Endothelial cell of umbilical vein (primary cell): Measurements from ENCODE around the gene PRDM11. TPM values are rescaled to one million over a fixed set of nuclear protein-coding genes. Genes with fewer than 3 reads are reported as not detected.

Experiments
- BruUV-seq: library from RNA; stranded (reverse); fragments of 400-500 nt; replicated peaks from 2 replicates; lab custom pipeline; 2021; lab: Mats Ljungman, UMichigan
- CTCF ChIA-PET: fragments of 300-600, 350-600 bp; sonication (Branson Sonifier 250); formaldehyde crosslinking; loops from one replicate; lab custom pipeline; 2021; ENCODE audit warnings: antibody characterized with exemption, inconsistent platforms; lab: Charles Lee
- POLR2A ChIA-PET: fragments of 300-600, 350-600 bp; sonication (Branson Sonifier 250); formaldehyde crosslinking; loops from one replicate; lab custom pipeline; 2021; ENCODE audit warnings: antibody characterized with exemption, inconsistent platforms; lab: Charles Lee
- DNase-seq: peaks from one replicate; pipeline ENCODE4 v3.0.0-alpha.2; 2011; ENCODE audit warnings: low read depth, low spot score
- FAIRE-seq: peaks from 2 replicates; lab custom pipeline; 2011; peaks lifted over from hg19 to GRCh38; lab: Jason Lieb, UNC
- H2AFZ ChIP-seq: 2 replicates; pipeline ENCODE4 v1.6.0; 2012; ENCODE audit warnings: low read depth, low read length, control low read depth, inconsistent platforms
- H3K27ac ChIP-seq: 2 replicates; pipeline ENCODE4 v1.5.1; 2011; ENCODE audit warnings: low read depth, mild to moderate bottlenecking, control low read depth, low read length, moderate library complexity; ENCODE audit not compliant: insufficient read depth
- H3K27me3 ChIP-seq, 2 experiments: 2 replicates each; pipeline versions ENCODE4 v1.6.0 to v1.6.1; 2011; ENCODE audit warnings: low read length in 2 of 2, mixed read lengths in 1 of 2; ENCODE audit not compliant: control insufficient read depth in 2 of 2, insufficient read depth in 2 of 2
- H3K36me3 ChIP-seq, 2 experiments: 2 replicates in 1 of 2; 3 replicates in 1 of 2; pipeline ENCODE4 v1.5.1; 2011; ENCODE audit warnings: low read length in 2 of 2, mild to moderate bottlenecking in 1 of 2, moderate library complexity in 1 of 2; ENCODE audit not compliant: control insufficient read depth in 2 of 2, insufficient read depth in 2 of 2; ENCODE audit errors: extremely low read depth in 1 of 2
- H3K4me1 ChIP-seq: 3 replicates; pipeline ENCODE4 v1.5.1; 2011; ENCODE audit warnings: mild to moderate bottlenecking, low read length; ENCODE audit not compliant: control insufficient read depth, insufficient read depth; ENCODE audit errors: extremely low read depth
- H3K4me2 ChIP-seq: 2 replicates; pipeline ENCODE4 v1.6.1; 2011; ENCODE audit warnings: low read length, control low read depth, mixed read lengths; ENCODE audit not compliant: insufficient read depth
- H3K4me3 ChIP-seq, 3 experiments: fragments of 200-600 bp in 1 of 3; sonication (generic), shearing (Covaris generic) in 1 of 3; replicated peaks in 1 of 3; 2 replicates each; pipeline ENCODE4 v1.5.1; 2011 to 2016; ENCODE audit warnings: control low read depth in 3 of 3, low read length in 3 of 3, mild to moderate bottlenecking in 2 of 3, inconsistent platforms in 1 of 3, low read depth in 1 of 3, moderate library complexity in 1 of 3; ENCODE audit not compliant: insufficient read depth in 1 of 3
- H3K79me2 ChIP-seq: 2 replicates; pipeline ENCODE4 v1.6.0; 2012; ENCODE audit warnings: low read length, inconsistent platforms; ENCODE audit not compliant: control insufficient read depth, insufficient read depth
- H3K9ac ChIP-seq: replicated peaks from 2 replicates; pipeline ENCODE3; 2011; ENCODE audit warnings: low read length, control low read depth; ENCODE audit not compliant: insufficient read depth; ENCODE audit errors: extremely low read depth
- H3K9me1 ChIP-seq: replicated peaks from 3 replicates; pipeline ENCODE4 v1.6.0; 2011; ENCODE audit warnings: mild to moderate bottlenecking, low read length; ENCODE audit not compliant: control insufficient read depth, insufficient read depth; ENCODE audit errors: extremely low read depth
- H3K9me3 ChIP-seq: replicated peaks from 2 replicates; pipeline ENCODE4 v1.5.1; 2012; ENCODE audit warnings: low read length, inconsistent platforms; ENCODE audit not compliant: control insufficient read depth, insufficient read depth
- H4K20me1 ChIP-seq: replicated peaks from 2 replicates; pipeline ENCODE3; 2011; ENCODE audit warnings: mild to moderate bottlenecking, low read length; ENCODE audit not compliant: control insufficient read depth, insufficient read depth; ENCODE audit errors: extremely low read depth
- CTCF ChIP-seq, 2 donors: IDR thresholded peaks; 1 replicate in 1 of 2; 2 replicates in 1 of 2; pipeline ENCODE4 v1.5.1; 2011; ENCODE audit warnings: low read length in 2 of 2, mild to moderate bottlenecking in 2 of 2, moderate library complexity in 2 of 2, control low read depth in 1 of 2, inconsistent platforms in 1 of 2, low read depth in 1 of 2; ENCODE audit not compliant: insufficient read depth in 1 of 2; ENCODE audit errors: extremely low read depth in 1 of 2
- EZH2 ChIP-seq: IDR thresholded peaks from 2 replicates; pipeline ENCODE4 v1.6.1; 2012; ENCODE audit warnings: borderline replicate concordance, low read depth, mild to moderate bottlenecking, moderate library complexity, low read length, inconsistent platforms; ENCODE audit not compliant: severe bottlenecking
- FOS ChIP-seq: IDR thresholded peaks from 2 replicates; pipeline ENCODE4 v1.6.1; 2011; ENCODE audit warnings: mild to moderate bottlenecking, low read length, moderate library complexity, borderline replicate concordance; ENCODE audit not compliant: insufficient read depth
- GATA2 ChIP-seq: IDR thresholded peaks from 2 replicates; pipeline ENCODE4 v1.7.0; 2011; ENCODE audit warnings: low read depth, mild to moderate bottlenecking, moderate library complexity, mixed read lengths, low read length; ENCODE audit not compliant: insufficient read length, insufficient read depth
- JUN ChIP-seq: IDR thresholded peaks from 2 replicates; pipeline ENCODE4 v1.6.1; 2011; ENCODE audit warnings: borderline replicate concordance, low read depth; ENCODE audit not compliant: insufficient read length, insufficient read depth
- MAX ChIP-seq: IDR thresholded peaks from 2 replicates; pipeline ENCODE4 v1.6.1; 2011; ENCODE audit not compliant: insufficient read depth, insufficient read length
- MYC ChIP-seq: IDR thresholded peaks from one replicate; pipeline ENCODE4 v1.6.1; 2011; ENCODE audit warnings: mild to moderate bottlenecking, low read depth, low read length
- POLR2A ChIP-seq: IDR thresholded peaks from 2 replicates; pipeline ENCODE4 v1.6.1; 2012; ENCODE audit warnings: low read depth, mild to moderate bottlenecking, control low read depth, low read length
- POLR2AphosphoS5 ChIP-seq: IDR thresholded peaks from 2 replicates; pipeline ENCODE4 v1.6.1; 2012; ENCODE audit warnings: low read depth, mild to moderate bottlenecking, control low read depth, low read length, moderate library complexity; ENCODE audit not compliant: insufficient read depth
- dilution Hi-C: fragments of 300-500 bp; cut with MboI; formaldehyde crosslinking; loops from one replicate; pipeline ENCODE4 v1.15.0; 2019; ENCODE audit warnings: low sequenced_read_pairs; ENCODE audit not compliant: extremely low pct_ligation_motif_present
- intact Hi-C: fragments of 100-400 bp; cut with micrococcal nuclease; formaldehyde crosslinking; loops from one replicate; pipeline ENCODE4 v1.10.0; 2022
- polyA plus RNA-seq, 4 experiments: library from polyadenylated mRNA; depleted of rRNA in 3 of 4; stranded (reverse) in 3 of 4; unstranded in 1 of 4; fragments of >200 nt; gene quantifications; 2 replicates each; pipeline versions ENCODE4 v1.2.1 to v1.2.3, GENCODE V29; 2011 to 2012; ENCODE audit warnings: missing spikeins in 1 of 4
- total RNA-seq: library from RNA; stranded (reverse); gene quantifications from 2 replicates; pipeline ENCODE4 v1.2.3, GENCODE V29; 2021

Gene PRDM11
- total and polyA plus RNA-seq, 2 donors (not counting 3 experiments of a cell fraction or from before 2014, with no cell fraction given), result 6.9 to 14.1 TPM

- no peaks in the 10 kb centered on the region for H3K9me3 ChIP-seq
- ChIA-PET CTCF (no interaction called here), POLR2A (no interaction called here)
- no peak overlapping the region for H2AFZ ChIP-seq
- no peaks in the 10 kb centered on the region for H3K4me1 ChIP-seq
- no peak overlapping the region for H3K4me3 ChIP-seq
- no peak overlapping the region for H3K9ac ChIP-seq
- no peaks in the 10 kb centered on the region for H3K9me1 ChIP-seq
- H3K36me3 ChIP-seq, result peaks cover 0 to 6% of the 10 kb centered on the region in 2 experiments
- no peaks in the 10 kb centered on the region for H3K79me2 ChIP-seq
- no peak overlapping the region for H3K4me2 ChIP-seq
- no TSS peak for BruUV-seq
- no peak for DNase-seq
- intact Hi-C loops, result no loop called here
- TF ChIP-seq EZH2 (no peak), CTCF (IDR thresholded peaks at IDR 0.05; ENCODE audit: extremely low read depth in 1 of 2, insufficient read depth in 1 of 2, low read depth in 1 of 2, low read length in 2 of 2) (no peak), MAX (no peak)
- FAIRE-seq, result no peak
- H4K20me1 ChIP-seq, result no peaks in the 10 kb centered on the region
- dilution Hi-C loops, result no loop called here
- no peak overlapping the region for H3K27ac ChIP-seq
- no peaks in the 10 kb centered on the region for H3K27me3 ChIP-seq
Observed at GRCh38 chr11:45223496-45223895, 77.1 kb downstream of the PRDM11 start.

- intact Hi-C loops, result no loop called here
- BruUV-seq, result no TSS peak
- POLR2A ChIA-PET, result no interaction called here
- H3K79me2 ChIP-seq, result no peaks in the 10 kb centered on the region
- H3K4me3 ChIP-seq, result no peak overlapping the region
- no peaks in the 10 kb centered on the region for H3K4me1 ChIP-seq
- no peak for DNase-seq
- H3K36me3 ChIP-seq, result peaks cover 0 to 6% of the 10 kb centered on the region in 2 experiments
- H3K9me3 ChIP-seq, result no peaks in the 10 kb centered on the region
- no peaks in the 10 kb centered on the region for H3K27me3 ChIP-seq
- CTCF ChIA-PET, result interaction anchor here (1.2 kb wide), 1 partner anchor 9 kb away, joined by 3 read pairs; no protein-coding TSS in a partner anchor
- dilution Hi-C loops, result no loop called here
- TF ChIP-seq CTCF (IDR thresholded peaks at IDR 0.05; ENCODE audit: extremely low read depth in 1 of 2, insufficient read depth in 1 of 2, low read depth in 1 of 2, low read length in 2 of 2), result no peak
- no peak for TF ChIP-seq POLR2A
- no peak for TF ChIP-seq POLR2AphosphoS5
- TF ChIP-seq EZH2, result no peak
- no peak for TF ChIP-seq JUN
- no peak for TF ChIP-seq FOS
- no peak for TF ChIP-seq GATA2
- TF ChIP-seq MAX, result no peak
- no peak for TF ChIP-seq MYC
- no peak overlapping the region for H3K27ac ChIP-seq
- H3K9ac ChIP-seq, result no peak overlapping the region
- no peaks in the 10 kb centered on the region for H4K20me1 ChIP-seq
- no peak overlapping the region for H3K4me2 ChIP-seq
- H2AFZ ChIP-seq, result no peak overlapping the region
- no peaks in the 10 kb centered on the region for H3K9me1 ChIP-seq
- FAIRE-seq, result no peak
Observed at GRCh38 chr11:45224766-45225165, 78.3 kb downstream of the PRDM11 start.
